ENCODE results near the gene CHRNA7. TPM values are rescaled to one million over a fixed set of nuclear protein-coding genes. Genes with fewer than 3 reads are reported as not detected.

CHRNA7 gene
- total RNA-seq (2014; rRNA removed; shearing (Covaris generic)): 0.90 and 4.0 TPM in 2 replicates

GRCh38 chr15:32029862-32030781, at the start of gene CHRNA7:
Gene CHRNA7 (plus strand): TSS chr15:32030515. CDS start chr15:32030595, 80 bp downstream.
- peak; percentile 54 for DNase-seq (ENCODE audit: low spot score)

DNA sequence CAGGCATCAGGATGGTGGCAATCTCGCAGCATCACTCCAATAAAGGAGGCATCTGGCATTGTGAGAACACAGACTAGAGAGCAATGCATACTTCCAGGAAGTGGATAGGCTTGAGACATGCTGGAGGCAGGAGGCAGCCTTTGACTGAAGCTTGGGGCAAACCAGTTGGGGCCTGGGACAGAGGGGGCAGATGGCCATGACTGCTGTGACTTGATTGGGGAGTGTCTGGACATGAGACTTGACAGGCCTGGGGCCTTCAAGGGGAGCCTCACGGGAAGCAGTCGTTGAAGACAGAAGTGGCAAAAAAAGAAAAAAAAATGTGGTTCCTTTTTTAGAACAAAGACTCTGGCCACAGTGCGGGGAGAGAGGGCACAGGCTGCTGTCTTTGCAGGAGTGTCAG, 44.7 kb upstream of the CHRNA7 start:
- no peak for DNase-seq (ENCODE audit: low spot score)

DNA sequence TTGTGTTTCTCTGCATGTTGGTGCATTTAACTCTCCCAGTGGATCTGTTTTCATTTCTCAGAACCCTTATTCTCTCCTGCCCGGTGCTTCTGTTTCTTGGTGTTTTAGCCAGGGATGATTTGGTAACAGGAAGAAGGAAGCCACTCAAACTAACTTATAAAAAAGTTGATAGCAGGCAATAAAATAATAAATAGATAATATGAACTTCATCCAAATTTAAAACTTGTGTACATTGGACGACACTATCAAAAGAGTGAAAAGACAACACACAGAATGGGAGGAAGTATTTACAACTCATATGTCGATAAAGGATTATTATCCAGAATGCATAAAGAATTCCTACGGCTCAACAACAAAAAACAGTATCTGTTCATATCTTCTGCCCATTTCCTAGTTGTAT, 37.3 kb upstream of the CHRNA7 start:
- no peak for DNase-seq (ENCODE audit: low spot score)

- DNase-seq (ENCODE audit: low spot score): no peak
These were observed 32.6 kb upstream of the CHRNA7 start for GRCh38 chr15:31997711-31998110.

DNA sequence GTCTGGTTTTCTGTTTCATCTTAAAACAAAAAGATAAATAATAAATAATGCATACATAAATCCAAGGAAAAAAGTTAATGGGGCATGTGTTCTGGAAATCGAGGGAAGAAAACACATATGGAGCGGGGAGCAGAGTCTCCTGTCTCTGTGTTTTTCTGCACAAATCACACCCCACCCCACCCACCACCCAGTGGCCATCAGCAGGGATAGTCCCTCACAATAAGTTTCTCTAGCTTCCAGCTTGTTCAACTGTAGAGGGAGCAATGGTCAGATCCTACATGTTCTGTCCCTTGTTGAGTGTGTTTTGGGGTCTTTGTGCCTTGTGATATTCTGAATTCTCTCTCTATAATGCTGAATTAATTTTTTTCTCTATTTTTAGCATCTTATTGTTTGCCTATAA, 26.8 kb upstream of the CHRNA7 start:
- DNase-seq (ENCODE audit: low spot score): no peak

DNA sequence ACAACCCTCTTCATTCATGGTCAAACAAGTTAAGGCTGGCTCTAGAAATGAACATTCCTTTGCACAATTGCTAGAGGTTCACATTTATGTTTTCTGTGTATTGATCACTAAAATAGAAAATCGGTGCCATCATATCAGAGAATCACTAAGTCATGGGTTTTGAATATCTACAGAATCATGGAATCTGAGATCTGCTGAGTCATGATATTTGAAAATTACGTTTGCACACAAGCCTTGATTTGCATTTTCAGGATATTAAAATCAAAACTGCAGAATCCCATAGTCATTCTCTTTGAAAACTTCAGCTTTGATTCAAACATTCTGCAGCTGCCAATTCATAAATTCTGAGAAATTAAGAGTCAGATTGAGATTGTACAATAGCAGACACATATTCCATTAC, 26.1 kb upstream of the CHRNA7 start:
- no peak for DNase-seq (ENCODE audit: low spot score)

DNA sequence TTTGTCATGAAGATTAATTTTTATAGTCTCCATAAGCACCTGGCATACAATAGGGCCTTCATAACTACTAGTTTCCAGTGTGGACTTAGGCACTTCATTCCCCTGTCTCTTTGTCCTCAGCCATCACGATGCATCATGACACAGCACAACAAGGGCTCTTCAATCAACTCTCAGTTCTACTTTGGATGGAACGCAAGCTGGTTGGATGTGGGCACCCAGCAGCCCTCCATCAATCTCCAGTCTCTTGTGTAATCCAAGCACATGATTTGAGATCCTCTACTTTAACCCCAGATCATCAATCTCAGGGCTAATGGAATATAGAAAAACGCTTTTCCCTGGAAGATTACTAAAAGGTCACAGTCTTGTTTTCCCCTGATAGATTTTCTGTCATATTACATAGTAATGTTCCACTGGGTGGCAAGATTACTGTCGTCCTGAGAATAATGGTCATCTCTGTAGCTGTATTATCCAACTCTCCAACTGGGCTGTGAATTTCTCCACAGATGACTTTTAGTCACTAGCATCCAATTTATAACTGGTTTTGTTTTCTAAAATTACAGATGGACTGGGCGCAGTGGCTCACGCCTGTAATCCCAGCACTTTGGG, 22.9 kb upstream of the CHRNA7 start:
- DNase-seq (ENCODE audit: low spot score): no peak

GRCh38 chr15:32014953-32015352, 15.4 kb upstream of the CHRNA7 start:
- DNase-seq (ENCODE audit: low spot score): no peak

DNA sequence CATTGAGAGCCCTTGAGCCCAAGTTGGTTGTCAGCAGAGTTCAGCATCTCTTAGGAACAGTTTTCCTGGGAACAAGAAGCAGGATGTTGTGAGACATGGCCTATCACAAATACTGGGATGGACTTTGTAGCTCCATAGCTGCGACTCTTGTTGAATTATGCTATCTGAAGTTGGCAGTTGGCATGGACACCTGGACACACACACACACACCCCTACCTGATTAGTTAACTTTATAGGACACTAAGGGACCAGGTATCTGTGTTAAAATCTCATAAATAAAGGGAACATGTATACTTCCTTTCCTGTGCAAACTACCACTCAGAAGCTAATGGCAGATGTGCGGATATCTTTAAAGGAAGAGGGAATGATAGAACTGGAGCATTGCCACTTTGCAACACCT, 10.2 kb upstream of the CHRNA7 start:
- no peak for DNase-seq (ENCODE audit: low spot score)

GRCh38 chr15:32028921-32029320, 1.4 kb upstream of the CHRNA7 start:
- no peak for DNase-seq (ENCODE audit: low spot score)

GRCh38 chr15:32029409-32029861, 880 bp upstream of the CHRNA7 start:
- DNase-seq (ENCODE audit: low spot score): peak; percentile 39

DNA sequence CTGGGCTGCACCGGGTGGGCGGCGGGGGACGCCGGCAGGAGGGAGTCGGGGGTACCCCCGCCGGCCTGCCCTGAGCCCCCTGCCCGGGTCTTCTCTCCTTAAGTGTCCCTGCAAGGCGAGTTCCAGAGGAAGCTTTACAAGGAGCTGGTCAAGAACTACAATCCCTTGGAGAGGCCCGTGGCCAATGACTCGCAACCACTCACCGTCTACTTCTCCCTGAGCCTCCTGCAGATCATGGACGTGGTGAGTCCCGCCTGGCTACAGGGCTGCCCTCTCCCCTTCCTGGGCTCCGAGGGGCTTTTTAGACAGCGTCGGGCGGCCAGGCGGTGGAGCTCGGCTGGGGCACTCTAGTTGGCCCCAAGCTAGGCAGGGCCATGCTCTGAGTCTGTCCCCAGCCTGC, 480 bp downstream of the CHRNA7 start:
- DNase-seq (ENCODE audit: low spot score): no peak

DNA sequence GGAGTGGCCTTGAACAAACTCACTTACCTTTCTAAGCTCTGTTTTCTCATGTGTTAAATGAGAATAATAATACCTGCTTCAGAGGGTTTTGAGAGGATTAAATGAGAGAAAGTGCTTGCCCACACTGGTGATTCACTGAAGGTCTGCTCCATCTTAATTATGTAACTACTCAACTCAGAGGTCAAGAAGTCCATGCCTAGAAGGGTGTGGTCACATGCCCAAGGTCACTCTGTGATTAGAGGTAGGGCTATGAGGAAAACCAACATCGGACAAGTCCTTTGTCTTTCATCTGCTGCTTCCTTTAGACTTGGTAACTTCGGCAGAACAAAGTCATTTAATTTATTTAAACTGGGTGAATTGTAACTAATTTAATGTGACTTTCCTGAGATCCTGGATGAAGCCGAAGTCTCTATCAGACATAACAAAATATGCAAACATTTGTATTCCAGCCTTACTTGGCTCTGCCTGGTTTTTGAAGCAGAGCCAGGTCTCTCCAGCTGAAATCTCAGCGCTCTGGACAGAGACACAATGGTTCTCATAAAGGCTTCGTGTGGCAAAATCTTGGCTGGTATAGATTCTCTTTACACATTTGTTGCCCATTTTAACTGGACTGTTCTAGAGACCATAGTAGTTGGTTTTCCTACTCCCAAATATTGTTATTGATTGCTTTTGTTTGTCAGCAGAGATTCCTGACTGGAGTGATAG, 3.0 kb downstream of the CHRNA7 start:
- no peak for DNase-seq (ENCODE audit: low spot score)

GRCh38 chr15:32034106-32034505, 3.8 kb downstream of the CHRNA7 start:
- DNase-seq (ENCODE audit: low spot score): no peak

GRCh38 chr15:32035285-32035684, 5.0 kb downstream of the CHRNA7 start:
- DNase-seq (ENCODE audit: low spot score): no peak

DNA sequence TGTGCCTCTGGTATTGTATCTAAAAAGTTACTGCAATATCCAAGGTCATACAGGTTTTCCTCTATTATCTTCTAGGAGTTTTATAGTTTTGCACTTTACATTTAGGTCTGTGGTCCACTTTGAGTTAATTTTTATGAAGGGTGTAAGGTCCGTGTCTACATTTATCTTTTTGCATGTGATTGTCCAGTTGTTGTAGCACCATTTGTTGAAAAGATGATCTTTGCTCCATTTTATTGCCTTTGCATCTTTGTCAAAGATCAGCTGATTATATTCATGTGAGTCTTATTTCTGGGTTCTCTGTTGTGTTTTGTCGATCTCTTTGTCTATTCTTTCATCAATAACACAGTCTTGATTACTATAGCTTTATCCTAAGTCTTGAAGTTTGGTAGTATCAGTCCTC, 6.7 kb downstream of the CHRNA7 start:
- DNase-seq (ENCODE audit: low spot score): no peak

DNA sequence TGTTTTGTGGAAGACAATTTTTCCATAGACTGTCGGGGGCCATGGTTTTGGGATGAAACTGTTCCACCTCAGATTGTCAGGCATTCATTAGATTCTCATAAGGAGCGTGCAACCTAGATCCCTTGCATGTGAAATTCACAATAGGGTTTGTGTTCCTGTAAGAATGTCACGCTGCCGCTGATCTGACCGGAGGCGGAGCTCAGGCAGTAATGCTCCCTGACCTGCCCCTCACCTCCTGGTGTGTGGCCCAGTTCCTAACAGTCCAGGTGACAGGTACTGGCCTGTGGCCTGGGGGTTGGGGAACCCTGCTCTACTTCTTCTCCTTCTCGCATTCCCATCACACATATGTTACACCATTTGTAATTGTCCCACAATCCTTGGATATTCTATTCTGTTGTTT, 11.0 kb downstream of the CHRNA7 start:
- DNase-seq (ENCODE audit: low spot score): no peak

DNA sequence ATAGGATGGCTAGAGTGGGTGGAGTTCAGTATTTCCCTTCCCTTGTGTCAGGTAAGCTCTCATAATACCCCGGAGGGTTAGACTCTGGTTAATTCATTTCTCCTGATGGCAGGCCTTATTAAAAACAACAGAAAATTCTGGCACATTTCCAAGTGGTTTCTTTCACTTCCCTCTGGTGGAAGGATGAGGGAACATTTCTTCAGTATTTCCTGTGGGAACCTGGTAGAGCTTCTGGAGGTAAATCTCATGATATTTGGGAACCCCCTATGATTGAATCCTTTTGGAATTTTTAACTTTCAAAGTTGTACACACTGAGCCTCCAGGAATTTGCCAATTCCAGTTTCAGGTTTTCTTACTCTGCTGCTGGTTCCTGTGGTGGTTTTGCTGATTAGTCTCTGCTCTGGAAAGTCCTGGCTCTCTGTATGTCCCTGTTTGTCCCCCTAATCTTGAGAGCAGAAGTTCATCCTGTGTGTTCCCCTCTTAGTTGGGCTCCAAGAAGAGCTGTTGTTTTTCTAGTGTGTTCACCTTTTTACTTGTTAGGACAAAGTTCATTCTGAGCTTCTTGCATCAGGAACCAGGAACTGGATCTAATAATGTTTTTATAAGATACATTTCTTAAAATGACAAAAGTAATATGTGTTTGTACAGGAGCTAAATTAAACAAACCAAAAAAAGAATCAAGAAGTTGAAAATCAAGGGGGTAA, 12.1 kb downstream of the CHRNA7 start:
- DNase-seq (ENCODE audit: low spot score): peak; percentile 31

DNA sequence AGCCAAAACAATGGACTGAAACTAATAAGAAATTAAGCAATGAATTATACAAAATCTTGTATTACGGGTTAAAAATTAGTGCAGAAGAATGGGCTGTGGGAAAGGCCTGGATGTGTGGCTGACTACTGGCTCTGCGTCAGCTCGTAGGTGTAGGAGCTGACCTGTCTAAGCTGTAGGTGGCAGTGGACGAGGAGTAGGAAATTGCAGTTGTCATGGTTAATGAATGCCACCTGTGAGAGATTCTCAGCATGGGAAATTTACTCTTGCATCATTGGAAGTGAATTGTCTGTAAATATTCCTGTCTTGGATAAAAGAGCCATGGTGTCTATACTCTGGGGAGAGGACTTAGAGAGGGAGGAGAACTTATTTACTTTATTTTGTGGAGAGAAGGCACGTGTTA, 23.4 kb downstream of the CHRNA7 start:
- DNase-seq (ENCODE audit: low spot score): no peak

GRCh38 chr15:32057876-32058425, 27.6 kb downstream of the CHRNA7 start:
- DNase-seq (ENCODE audit: low spot score): no peak

- no peak for DNase-seq (ENCODE audit: low spot score)
These were observed 30.4 kb downstream of the CHRNA7 start for GRCh38 chr15:32060706-32061105.

DNA sequence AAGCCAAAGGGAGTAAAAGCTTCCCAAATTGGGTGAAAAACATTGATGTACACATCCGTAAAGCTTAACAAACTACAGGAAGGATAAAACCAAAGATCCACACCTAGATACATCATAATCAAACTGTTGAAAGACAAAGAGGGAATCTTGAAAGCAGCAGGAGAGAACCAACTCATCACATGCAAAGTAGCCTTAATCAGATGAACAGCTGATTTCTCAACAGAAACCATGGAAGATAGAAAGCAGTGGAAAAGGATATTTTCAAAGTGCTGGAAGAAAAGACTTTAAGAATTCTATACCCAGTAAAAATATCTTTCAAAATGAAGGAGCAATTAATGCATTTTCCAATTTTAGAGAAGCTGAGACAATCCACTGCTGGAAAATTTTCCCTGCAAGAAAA, 36.8 kb downstream of the CHRNA7 start:
- DNase-seq (ENCODE audit: low spot score): no peak

All from H4 (cell line).